H1 (cell line): ENCODE measurements around the gene CDC42SE2. TPM values are rescaled to one million over a fixed set of nuclear protein-coding genes. Genes with fewer than 3 reads are reported as not detected.

Source experiments
- CTCF ChIA-PET: fragments of 300-600 bp; sonication (Branson Sonifier 250); formaldehyde crosslinking; loops from one replicate; lab custom pipeline; 2021; ENCODE audit not compliant: partially characterized antibody; lab: Charles Lee
- POLR2A ChIA-PET: fragments of 300-600 bp; sonication (Branson Sonifier 250); formaldehyde crosslinking; loops from one replicate; lab custom pipeline; 2021; ENCODE audit warnings: inconsistent platforms; ENCODE audit not compliant: partially characterized antibody; lab: Charles Lee
- DNase-seq, 2 experiments: peaks; one replicate each; pipeline versions ENCODE4 v3.0.0 to v3.0.0-alpha.2; 2010 to 2022; ENCODE audit warnings: low spot score in 2 of 2, low read depth in 1 of 2, mixed read lengths in 1 of 2
- FAIRE-seq: peaks from 2 replicates; lab custom pipeline; 2011; peaks lifted over from hg19 to GRCh38; lab: Jason Lieb, UNC
- H2AFZ ChIP-seq: 2 replicates; pipeline ENCODE4 v1.8.1; 2012; ENCODE audit warnings: low read length, inconsistent platforms
- H2AK5ac ChIP-seq: 2 replicates; pipeline ENCODE4 v1.6.1; 2013; ENCODE audit warnings: low read depth, low read length
- H2BK120ac ChIP-seq: replicated peaks from 2 replicates; pipeline ENCODE3; 2013; ENCODE audit warnings: low read depth, low read length, inconsistent platforms
- H2BK12ac ChIP-seq: 2 replicates; pipeline ENCODE4 v1.6.1; 2013; ENCODE audit warnings: low read depth, low read length
- H2BK15ac ChIP-seq: 2 replicates; pipeline ENCODE4 v1.6.1; 2013; ENCODE audit warnings: low read length
- H2BK20ac ChIP-seq: 2 replicates; pipeline ENCODE4 v1.6.1; 2013; ENCODE audit warnings: low read length
- H2BK5ac ChIP-seq: 2 replicates; pipeline ENCODE4 v1.6.1; 2013; ENCODE audit warnings: low read depth, low read length
- H3K14ac ChIP-seq: 2 replicates; pipeline ENCODE4 v1.6.1; 2013; ENCODE audit warnings: inconsistent platforms; ENCODE audit not compliant: insufficient read length
- H3K18ac ChIP-seq: 2 replicates; pipeline ENCODE4 v1.6.1; 2013; ENCODE audit warnings: low read length; ENCODE audit errors: extremely low read depth
- H3K23ac ChIP-seq: 2 replicates; pipeline ENCODE4 v1.6.1; 2013; ENCODE audit warnings: inconsistent platforms; ENCODE audit not compliant: insufficient read length
- H3K23me2 ChIP-seq: 2 replicates; pipeline ENCODE4 v1.6.1; 2013; ENCODE audit warnings: low read depth, low read length
- H3K27ac ChIP-seq: 2 replicates; pipeline ENCODE4 v1.6.1; 2011; ENCODE audit warnings: low read depth, low read length, inconsistent platforms
- H3K27me3 ChIP-seq, 4 experiments: replicated peaks in 1 of 4; 1 replicate in 1 of 4; 2 replicates in 3 of 4; pipeline versions ENCODE4 v1.6.1 to v1.8.1; 2011 to 2013; ENCODE audit warnings: low read length in 3 of 4, mild to moderate bottlenecking in 3 of 4, inconsistent platforms in 2 of 4, mixed read lengths in 2 of 4, moderate library complexity in 1 of 4; ENCODE audit not compliant: control insufficient read depth in 3 of 4, insufficient read depth in 3 of 4; ENCODE audit errors: extremely low read depth in 1 of 4
- H3K36me3 ChIP-seq, 4 experiments: 2 replicates each; pipeline versions ENCODE4 v1.6.1 to v1.8.1; 2011 to 2013; ENCODE audit warnings: mild to moderate bottlenecking in 4 of 4, low read length in 3 of 4, moderate library complexity in 2 of 4, control low read depth in 1 of 4, inconsistent platforms in 1 of 4; ENCODE audit not compliant: insufficient read depth in 4 of 4, control insufficient read depth in 2 of 4
- H3K4ac ChIP-seq: replicated peaks from 2 replicates; pipeline ENCODE3; 2013; ENCODE audit warnings: low read length, low read depth, mixed read lengths, inconsistent platforms; ENCODE audit not compliant: insufficient read length
- H3K4me1 ChIP-seq, 4 experiments: replicated peaks in 1 of 4; 1 replicate in 1 of 4; 2 replicates in 3 of 4; pipeline versions ENCODE4 v1.6.1 to v1.8.1; 2011 to 2013; ENCODE audit warnings: low read length in 3 of 4, inconsistent platforms in 2 of 4, mixed read lengths in 1 of 4; ENCODE audit not compliant: insufficient read depth in 4 of 4, control insufficient read depth in 3 of 4
- H3K4me2 ChIP-seq, 2 experiments: 2 replicates each; pipeline versions ENCODE4 v1.6.1 to v1.8.1; 2011 to 2013; ENCODE audit warnings: low read depth in 2 of 2, low read length in 2 of 2, control low read depth in 1 of 2, inconsistent platforms in 1 of 2, mild to moderate bottlenecking in 1 of 2; ENCODE audit not compliant: insufficient read depth in 1 of 2
- H3K4me3 ChIP-seq, 4 experiments: fragments of 200-600, 300-600 bp in 1 of 4; sonication (generic), shearing (Covaris generic), sonication (Bioruptor Twin) in 1 of 4; 2 replicates each; pipeline versions ENCODE4 v1.5.1 to v1.8.1; 2011 to 2016; ENCODE audit warnings: low read length in 4 of 4, low read depth in 3 of 4, control low read depth in 2 of 4, inconsistent platforms in 2 of 4, mild to moderate bottlenecking in 2 of 4, mixed read lengths in 1 of 4, moderate library complexity in 1 of 4; ENCODE audit not compliant: insufficient read depth in 2 of 4; ENCODE audit errors: extremely low read depth in 1 of 4
- H3K56ac ChIP-seq: replicated peaks from 2 replicates; pipeline ENCODE3; 2013; ENCODE audit warnings: low read depth, mild to moderate bottlenecking, mixed read lengths, low read length, inconsistent platforms; ENCODE audit not compliant: insufficient read length
- H3K79me1 ChIP-seq: 2 replicates; pipeline ENCODE4 v1.6.1; 2013; ENCODE audit warnings: low read depth, low read length, control low read depth
- H3K79me2 ChIP-seq, 2 experiments: 2 replicates each; pipeline versions ENCODE4 v1.6.1 to v1.8.1; 2012 to 2013; ENCODE audit warnings: low read length in 2 of 2, mild to moderate bottlenecking in 2 of 2, inconsistent platforms in 1 of 2; ENCODE audit not compliant: insufficient read depth in 2 of 2, control insufficient read depth in 1 of 2
- H3K9ac ChIP-seq, 4 experiments: replicated peaks in 1 of 4; 1 replicate in 1 of 4; 2 replicates in 3 of 4; pipeline versions ENCODE4 v1.6.1 to v1.8.1; 2011 to 2013; ENCODE audit warnings: low read depth in 3 of 4, low read length in 3 of 4, control low read depth in 2 of 4, mild to moderate bottlenecking in 2 of 4, moderate library complexity in 2 of 4, inconsistent platforms in 1 of 4; ENCODE audit errors: extremely low read depth in 1 of 4
- H3K9me3 ChIP-seq, 2 experiments: 2 replicates each; pipeline versions ENCODE4 v1.6.1 to v1.8.1; 2012 to 2013; ENCODE audit warnings: mild to moderate bottlenecking in 2 of 2, moderate library complexity in 2 of 2, control low read depth in 1 of 2, inconsistent platforms in 1 of 2, low read depth in 1 of 2, low read length in 1 of 2, mixed read lengths in 1 of 2; ENCODE audit not compliant: insufficient read depth in 2 of 2
- H4K20me1 ChIP-seq, 2 experiments: replicated peaks in 1 of 2; 2 replicates each; pipeline versions ENCODE3 to v1.8.1; 2011 to 2013; ENCODE audit warnings: inconsistent platforms in 2 of 2, low read length in 2 of 2, mild to moderate bottlenecking in 1 of 2; ENCODE audit not compliant: insufficient read depth in 2 of 2, control insufficient read depth in 1 of 2
- H4K5ac ChIP-seq: 2 replicates; pipeline ENCODE4 v1.6.1; 2013; ENCODE audit warnings: low read length, low read depth, mixed read lengths, inconsistent platforms; ENCODE audit not compliant: insufficient read length
- H4K8ac ChIP-seq: 2 replicates; pipeline ENCODE4 v1.8.0; 2013; ENCODE audit warnings: mild to moderate bottlenecking, moderate library complexity, low read length, inconsistent platforms; ENCODE audit not compliant: insufficient read depth; ENCODE audit errors: extremely low read depth
- H4K91ac ChIP-seq: replicated peaks from 2 replicates; pipeline ENCODE3; 2013; ENCODE audit warnings: low read length, mixed read lengths, inconsistent platforms; ENCODE audit not compliant: insufficient read length
- CHD2 ChIP-seq: IDR thresholded peaks from 2 replicates; pipeline ENCODE4 v1.6.1; 2012; ENCODE audit warnings: low read length, improper control_type of control experiment
- EGR1 ChIP-seq: IDR thresholded peaks from 2 replicates; pipeline ENCODE4 v1.6.1; 2011; ENCODE audit warnings: low read depth, low read length, borderline replicate concordance
- EP300 ChIP-seq, 2 experiments: IDR thresholded peaks; 1 replicate in 1 of 2; 2 replicates in 1 of 2; pipeline ENCODE4 v1.6.1; 2011 to 2012; ENCODE audit warnings: low read depth in 2 of 2, low read length in 2 of 2, mild to moderate bottlenecking in 2 of 2, borderline replicate concordance in 1 of 2, inconsistent platforms in 1 of 2, moderate library complexity in 1 of 2
- SAP30 ChIP-seq: fragments of 300-600 bp; sonication (generic); IDR thresholded peaks from 2 replicates; pipeline ENCODE4 v1.7.1; 2012; ENCODE audit warnings: low read length, moderate library complexity, mild to moderate bottlenecking, inconsistent platforms; ENCODE audit not compliant: insufficient read depth, insufficient replicate concordance
- SIN3A ChIP-seq, 2 experiments: IDR thresholded peaks in 1 of 2; conservative IDR thresholded peaks in 1 of 2; 2 replicates each; pipeline ENCODE4 v1.6.1; 2011 to 2012; ENCODE audit warnings: low read length in 2 of 2, improper control_type of control experiment in 1 of 2, low read depth in 1 of 2, mild to moderate bottlenecking in 1 of 2
- TAF1 ChIP-seq: IDR thresholded peaks from 2 replicates; pipeline ENCODE4 v1.6.1; 2011; ENCODE audit warnings: mild to moderate bottlenecking, low read depth, low read length
- WGBS, 2 experiments: shearing (Covaris generic) in 1 of 2; methylation state at CpG; one replicate each; pipeline versions ENCODE4 v1.1.6 to v1.1.7; 2013 to 2015; ENCODE audit warnings: low lambda C conversion rate in 2 of 2, mixed read lengths in 2 of 2, inconsistent platforms in 1 of 2, low coverage in 1 of 2, missing lambda C conversion rate in 1 of 2; ENCODE audit not compliant: insufficient replicate concordance in 2 of 2, insufficient coverage in 1 of 2, insufficient read length in 1 of 2; ENCODE audit errors: extremely low coverage in 1 of 2, missing lambda C conversion rate in 1 of 2; 5-methylcytosine and 5-hydroxymethylcytosine counted together
- long read RNA-seq, 2 experiments: library from RNA in 1 of 2; library from capped mRNA in 1 of 2; stranded (forward); transcript quantifications; one replicate each; pipeline ENCODE4 v2.0.0, GENCODE V29; 2021; ENCODE audit warnings: inconsistent platforms in 1 of 2
- polyA minus RNA-seq, 3 experiments: library from RNA; depleted of rRNA, polyadenylated mRNA; stranded (reverse); fragments of >200 nt; gene quantifications; 1 replicate in 2 of 3; 2 replicates in 1 of 3; pipeline ENCODE4 v1.2.3, GENCODE V29; 2011
- polyA plus RNA-seq, 7 experiments: library from polyadenylated mRNA; depleted of rRNA in 3 of 7; stranded (reverse) in 5 of 7; unstranded in 2 of 7; fragments of >200 nt in 5 of 7; fragments of 200-250 nt in 2 of 7; gene quantifications; 1 replicate in 5 of 7; 2 replicates in 1 of 7; 4 replicates in 1 of 7; pipeline versions ENCODE4 v1.2.1 to v1.2.3, GENCODE V29; 2011 to 2013; ENCODE audit warnings: missing spikeins in 2 of 7, mixed read lengths in 2 of 7
- total RNA-seq: library from RNA; stranded (reverse); fragmentation: NEBNext Ultra II Directional; extraction: Animal tissue kit (Norgen Biotek cat#: 25700); gene quantifications from 2 replicates; pipeline ENCODE4 v1.2.1, GENCODE V29; 2021

CDC42SE2 gene, protein sequence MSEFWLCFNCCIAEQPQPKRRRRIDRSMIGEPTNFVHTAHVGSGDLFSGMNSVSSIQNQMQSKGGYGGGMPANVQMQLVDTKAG
- total RNA-seq = 26.3 and 30.8 TPM in 2 replicates
- 8.0 and 16.7 TPM in 2 replicates for polyA plus RNA-seq (2011; rRNA removed)
- polyA plus RNA-seq (2011; cell fraction: cytosol; rRNA removed) = 15.7 TPM
- polyA plus RNA-seq (2011; cell fraction: nucleus; rRNA removed) = 1.8 TPM
- 11.4 to 20.8 TPM (median 13.7 TPM) in 4 replicates for polyA plus RNA-seq (2012, experiment 1 of 2)
- polyA plus RNA-seq (2012, experiment 2 of 2) = 6.7 TPM
- 14.7 TPM for polyA plus RNA-seq (2013, experiment 1 of 2)
- polyA plus RNA-seq (2013, experiment 2 of 2) = 15.2 TPM
- 17.9 and 18.1 TPM in 2 replicates for polyA minus RNA-seq (2011; rRNA and poly(A)+ RNA removed)
- 9.8 TPM for polyA minus RNA-seq (2011; cell fraction: cytosol; rRNA and poly(A)+ RNA removed)
- polyA minus RNA-seq (2011; cell fraction: nucleus; rRNA and poly(A)+ RNA removed) = 10.3 TPM
- long read RNA-seq, experiment 1, partial matches to known transcripts = 24 of 38 reads
- long read RNA-seq, experiment 1, other reads (novel, unspliced or antisense) = 11 of 38 reads
- long read RNA-seq, experiment 2, partial matches to known transcripts = 0 of 4 reads
- long read RNA-seq, experiment 2, other reads (novel, unspliced or antisense) = 4 of 4 reads

DNA sequence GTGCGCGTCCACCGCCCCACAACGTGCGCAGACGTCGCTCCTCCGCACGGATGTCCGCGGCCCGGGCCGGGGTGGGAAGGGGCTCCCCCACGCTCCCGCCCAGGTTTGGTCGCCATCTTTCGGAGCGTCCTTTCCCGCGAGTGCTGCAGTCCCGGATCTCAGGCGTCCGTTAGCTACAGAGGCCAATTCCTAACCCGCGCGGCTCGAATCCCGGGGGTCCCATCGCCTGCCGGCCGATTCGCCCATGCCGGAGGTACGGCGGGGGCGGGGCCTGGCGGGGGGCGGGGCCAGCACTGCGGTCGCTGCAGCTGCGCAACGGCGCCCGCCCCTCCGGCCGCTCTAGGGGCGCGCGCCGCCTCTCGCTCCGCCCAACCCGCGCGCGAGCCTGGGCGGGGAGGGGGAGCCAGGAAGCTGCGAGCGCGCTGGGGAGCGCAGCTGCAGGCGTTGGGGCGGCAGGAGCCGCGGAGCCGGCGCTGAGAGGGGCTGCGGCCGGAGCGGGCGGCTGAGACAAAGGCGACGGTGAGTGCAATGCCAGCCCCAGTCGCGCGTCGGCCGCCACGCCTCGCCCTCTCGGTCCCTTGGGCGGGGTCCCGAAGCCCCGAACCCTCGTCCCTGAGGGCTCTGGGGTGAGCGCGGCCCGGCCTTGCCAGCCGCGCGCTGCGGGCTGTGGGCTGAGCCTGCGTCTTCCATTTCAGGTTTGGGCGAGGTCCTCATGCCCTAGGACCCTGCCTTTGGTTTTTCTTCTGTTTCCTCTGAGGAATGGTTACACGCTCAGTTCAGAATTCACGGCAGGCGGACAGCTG lies at the start of gene CDC42SE2:
TSS of gene CDC42SE2 (plus strand) at position 406 of the 803 bp plus-strand sequence. CDS start 95,441 bp downstream, outside the sequence.
- no peak within 1 kb of the TSS for H2BK20ac ChIP-seq
- H2BK5ac ChIP-seq = peak within 1 kb of the TSS; percentile 82; the same call in 1 of the 2 replicates
- peak within 1 kb of the TSS; percentile 99 for H2AFZ ChIP-seq
- H3K14ac ChIP-seq = no peak within 1 kb of the TSS
- FAIRE-seq (no peak), DNase-seq (peak; percentile 59 to 87)
- no peaks in the 10 kb centered on the region for H3K27me3 ChIP-seq
- CTCF ChIA-PET = interaction anchor here (0.6 to 3.6 kb wide), 11 partner anchors 14 to 978 kb away, joined by 3 to 21 read pairs (median 3); partner anchors contain the start of gene HINT1
- H2BK12ac ChIP-seq = no peak within 1 kb of the TSS; the same call in 1 of the 2 replicates
- H3K56ac ChIP-seq = peak within 1 kb of the TSS; percentile 90
- peak within 1 kb of the TSS; percentile 91 for H3K27ac ChIP-seq
- peaks cover 0 to 3% of the 10 kb centered on the region in 2 experiments for H4K20me1 ChIP-seq
- no peaks in the 10 kb centered on the region for H3K79me1 ChIP-seq
- H3K9ac ChIP-seq = peak within 1 kb of the TSS; percentile 87 to 94 (median 94)
- POLR2A ChIA-PET = interaction anchor here (0.7 to 1.8 kb wide), 14 partner anchors 9 to 124 kb away, joined by 3 to 7 read pairs (median 3); partner anchors contain the start of gene HINT1
- peak within 1 kb of the TSS; percentile 28 for H2BK120ac ChIP-seq
- no peaks in the 10 kb centered on the region; a peak in 1 of 7 replicates for H3K4me1 ChIP-seq
- H3K4ac ChIP-seq = no peak within 1 kb of the TSS
- H4K91ac ChIP-seq = peak within 1 kb of the TSS; percentile 91
- no peak within 1 kb of the TSS for H2BK15ac ChIP-seq
- H3K9me3 ChIP-seq = no peaks in the 10 kb centered on the region
- peaks cover 0 to 39% of the 10 kb centered on the region in 2 experiments; a peak in 2 of 4 replicates for H3K79me2 ChIP-seq
- H4K8ac ChIP-seq = peak within 1 kb of the TSS; percentile 93
- H3K23ac ChIP-seq = no peak within 1 kb of the TSS
- H3K36me3 ChIP-seq = no peaks in the 10 kb centered on the region
- H3K4me3 ChIP-seq = peak within 1 kb of the TSS; percentile 80 to 95 (median 87)
- peak within 1 kb of the TSS; percentile 80 for H4K5ac ChIP-seq
- H2AK5ac ChIP-seq = no peak within 1 kb of the TSS
- 2% methylated on average over 43 of the region's 97 CpGs; no CpG with 5 or more reads in 1 of the 2 experiments for WGBS, 2 experiments
- H3K23me2 ChIP-seq = peaks cover 4% of the 10 kb centered on the region; the same call in 1 of the 2 replicates
- H3K18ac ChIP-seq = peak within 1 kb of the TSS; percentile 95
- peak within 1 kb of the TSS; percentile 82 to 86 for H3K4me2 ChIP-seq
- TF ChIP-seq EGR1 (peak; percentile 72), CHD2 (peak; percentile 39; the same call in 1 of the 2 replicates), SIN3A (conservative IDR thresholded peaks at IDR 0.05 in 1 of 2, IDR thresholded peaks at IDR 0.05 in 1 of 2; ENCODE audit: low read depth in 1 of 2, low read length in 2 of 2) (peak in 1 of 2 experiments; percentile 84; a peak in 2 of 4 replicates), TAF1 (peak; percentile 82), EP300 (IDR thresholded peaks at IDR 0.05; ENCODE audit: borderline replicate concordance in 1 of 2, low read depth in 2 of 2, low read length in 2 of 2) (peak in 1 of 2 experiments; percentile 75; a peak in 1 of 3 replicates), SAP30 (no peak)
